OCI-LY7 (cell line): ENCODE data around the gene STARD9. TPM values are rescaled to one million over a fixed set of nuclear protein-coding genes. Genes with fewer than 3 reads are reported as not detected.
"Not testable (repeated sequence)": the region's sequence is repeated elsewhere in the genome, so short reads cannot be mapped to it uniquely, and the experiment has no call there.

Experiments used
- BruUV-seq: library from RNA; stranded (reverse); fragments of 400-500 nt; replicated peaks from 2 replicates; lab custom pipeline; 2021; lab: Mats Ljungman, UMichigan
- CTCF ChIA-PET: fragments of 300-600 bp; sonication (Branson Sonifier 250); formaldehyde crosslinking; loops from one replicate; lab custom pipeline; 2022; ENCODE audit warnings: antibody characterized with exemption; ENCODE audit not compliant: unreplicated experiment; lab: Charles Lee
- POLR2A ChIA-PET: fragments of 300-600 bp; sonication (Branson Sonifier 250); formaldehyde crosslinking; loops from one replicate; lab custom pipeline; 2022; ENCODE audit warnings: antibody characterized with exemption; lab: Charles Lee
- DNase-seq: peaks from one replicate; pipeline ENCODE4 v3.0.0-alpha.2; 2015; ENCODE audit warnings: low spot score
- H2AFZ ChIP-seq: fragments of 200-600 bp; sonication (generic), shearing (Covaris generic); 2 replicates; pipeline ENCODE4 v1.6.1; 2014; ENCODE audit warnings: mild to moderate bottlenecking, antibody characterized with exemption, low read length, moderate library complexity
- H3K27ac ChIP-seq: fragments of 200-600 bp; sonication (generic); 2 replicates; pipeline ENCODE4 v1.5.1; 2014; ENCODE audit warnings: mixed run types, low read depth, mild to moderate bottlenecking, moderate library complexity, low read length, inconsistent platforms; ENCODE audit not compliant: poor library complexity, severe bottlenecking
- H3K36me3 ChIP-seq: fragments of 200-600 bp; sonication (generic); 2 replicates; pipeline ENCODE4 v1.6.1; 2014; ENCODE audit warnings: mild to moderate bottlenecking, antibody characterized with exemption, low read length, moderate library complexity, mixed read lengths; ENCODE audit not compliant: insufficient read depth
- H3K4me1 ChIP-seq: fragments of 200-600 bp; sonication (generic); 2 replicates; pipeline ENCODE4 v1.5.1; 2014; ENCODE audit warnings: mild to moderate bottlenecking, low read length; ENCODE audit not compliant: insufficient read depth, poor library complexity, severe bottlenecking
- H3K4me2 ChIP-seq: fragments of 200-600 bp; sonication (generic); 2 replicates; pipeline ENCODE4 v1.6.1; 2014; ENCODE audit warnings: mild to moderate bottlenecking, low read length
- H3K4me3 ChIP-seq: fragments of 200-600 bp; sonication (generic); 2 replicates; pipeline ENCODE4 v1.5.1; 2014; ENCODE audit warnings: mild to moderate bottlenecking, low read depth, low read length; ENCODE audit not compliant: poor library complexity, severe bottlenecking
- H3K79me2 ChIP-seq: fragments of 200-600 bp; sonication (generic); 2 replicates; pipeline ENCODE4 v1.6.1; 2016; ENCODE audit warnings: low read depth, mild to moderate bottlenecking, low read length, moderate library complexity, mixed read lengths; ENCODE audit not compliant: insufficient read depth
- H3K9me2 ChIP-seq: fragments of 200-600 bp; sonication (generic); 2 replicates; pipeline ENCODE4 v1.6.1; 2016; ENCODE audit warnings: mild to moderate bottlenecking, low read length, mixed read lengths; ENCODE audit not compliant: insufficient read depth
- H3K9me3 ChIP-seq: fragments of 200-600 bp; sonication (generic); 2 replicates; pipeline ENCODE4 v1.6.1; 2014; ENCODE audit warnings: mild to moderate bottlenecking, mixed run types, low read length, mixed read lengths
- H4K20me1 ChIP-seq: fragments of 200-600 bp; sonication (generic); 2 replicates; pipeline ENCODE4 v1.6.1; 2014; ENCODE audit warnings: mild to moderate bottlenecking, antibody characterized with exemption, low read length, moderate library complexity, mixed read lengths; ENCODE audit not compliant: insufficient read depth
- CTCF ChIP-seq: fragments of 200-600 bp; sonication (generic); conservative IDR thresholded peaks from 2 replicates; pipeline ENCODE4 v1.5.1; 2014; ENCODE audit warnings: mild to moderate bottlenecking, antibody characterized with exemption, low read length, moderate library complexity, mixed read lengths
- EZH2phosphoT487 ChIP-seq: fragments of 200-600 bp; sonication (generic); IDR thresholded peaks from 2 replicates; pipeline ENCODE4 v1.6.1; 2018; ENCODE audit warnings: low read depth, borderline replicate concordance, mild to moderate bottlenecking, mixed run types, antibody characterized with exemption, low read length, moderate library complexity, mixed read lengths
- intact Hi-C: fragments of 100-400 bp; cut with micrococcal nuclease; formaldehyde crosslinking; loops from one replicate; pipeline ENCODE4 v1.10.0; 2022; ENCODE audit not compliant: unreplicated experiment
- total RNA-seq, 2 experiments: library from RNA; depleted of rRNA in 1 of 2; stranded (reverse); fragments of >200 nt in 1 of 2; shearing (Covaris generic) in 1 of 2; gene quantifications; 2 replicates each; pipeline ENCODE4 v1.2.3, GENCODE V29; 2014 to 2022

STARD9 gene
- total RNA-seq, 2 experiments from 2014 or later: 8.9 to 15.3 TPM

- BruUV-seq: no TSS peak
- Histone ChIP-seq H3K4me1 (no peaks in the 10 kb centered on the region), H3K4me2 (no peak overlapping the region), H3K9me3 (no peaks in the 10 kb centered on the region), H3K9me2 (no peaks in the 10 kb centered on the region), H3K79me2 (no peaks in the 10 kb centered on the region), H4K20me1 (no peaks in the 10 kb centered on the region), H2AFZ (no peak overlapping the region), H3K27ac (no peak overlapping the region), H3K4me3 (no peak overlapping the region), H3K36me3 (peaks cover 6% of the 10 kb centered on the region; the same call in 1 of the 2 replicates)
- TF ChIP-seq CTCF: no peak
- no peak for TF ChIP-seq EZH2phosphoT487
- intact Hi-C loops: no loop called here
- no peak for DNase-seq
- ChIA-PET CTCF (no interaction called here), POLR2A (no interaction called here)
Observed at GRCh38 chr15:42674472-42674871, 99.1 kb downstream of the STARD9 start.

- Histone ChIP-seq H3K36me3 (peaks cover 5% of the 10 kb centered on the region; the same call in 1 of the 2 replicates), H3K27ac (no peak overlapping the region), H4K20me1 (no peaks in the 10 kb centered on the region), H3K4me2 (no peak overlapping the region), H3K4me1 (no peaks in the 10 kb centered on the region), H3K9me3 (no peaks in the 10 kb centered on the region), H3K9me2 (no peaks in the 10 kb centered on the region), H3K79me2 (no peaks in the 10 kb centered on the region), H2AFZ (no peak overlapping the region), H3K4me3 (no peak overlapping the region)
- DNase-seq: no peak
- CTCF ChIA-PET: no interaction called here
- no TSS peak for BruUV-seq
- TF ChIP-seq EZH2phosphoT487 (no peak), CTCF (no peak)
- POLR2A ChIA-PET: no interaction called here
- intact Hi-C loops: no loop called here
Observed at GRCh38 chr15:42675021-42675420, 99.6 kb downstream of the STARD9 start.

GRCh38 chr15:42679285-42680141 lies 104.1 kb downstream of the STARD9 start:
- no peaks in the 10 kb centered on the region for H3K79me2 ChIP-seq
- H4K20me1 ChIP-seq: no peaks in the 10 kb centered on the region
- H3K9me3 ChIP-seq: no peaks in the 10 kb centered on the region
- no peak overlapping the region for H3K4me3 ChIP-seq
- ChIA-PET POLR2A (no interaction called here), CTCF (no interaction called here)
- no peak for TF ChIP-seq EZH2phosphoT487
- TF ChIP-seq CTCF: no peak
- BruUV-seq: no TSS peak
- no peak for DNase-seq
- no peaks in the 10 kb centered on the region for H3K4me1 ChIP-seq
- no peak overlapping the region for H2AFZ ChIP-seq
- no peak overlapping the region for H3K27ac ChIP-seq
- peaks cover 16% of the 10 kb centered on the region for H3K36me3 ChIP-seq
- intact Hi-C loops: no loop called here
- no peak overlapping the region for H3K4me2 ChIP-seq
- no peaks in the 10 kb centered on the region for H3K9me2 ChIP-seq

- H4K20me1 ChIP-seq, H2AFZ ChIP-seq, H3K4me2 ChIP-seq, H3K9me2 ChIP-seq, intact Hi-C loops, H3K4me3 ChIP-seq, H3K79me2 ChIP-seq, DNase-seq, H3K4me1 ChIP-seq, CTCF ChIA-PET, POLR2A ChIA-PET, H3K9me3 ChIP-seq, H3K27ac ChIP-seq, BruUV-seq: not testable (repeated sequence)
- peaks cover 19% of the 10 kb centered on the region for H3K36me3 ChIP-seq
Observed at GRCh38 chr15:42680142-42680482, 104.7 kb downstream of the STARD9 start.
